ENCODE data around the gene GPATCH2L.

- TF ChIP-seq POLR2A (IDR thresholded peaks at IDR 0.05) = no peak
- no peak for TF ChIP-seq CTCF (IDR thresholded peaks at IDR 0.05)
These were observed 106.2 kb downstream of the GPATCH2L start for GRCh38 chr14:76257842-76258397.
